GM06990 (cell line): ENCODE data around the gene ZSWIM8.

Source experiments
- DNase-seq: peaks from one replicate; pipeline ENCODE4 v3.0.0-alpha.2; 2011; ENCODE audit not compliant: insufficient read length; ENCODE audit errors: extremely low read depth
- H3K27me3 ChIP-seq: replicated peaks from 2 replicates; pipeline ENCODE4 v1.6.0; 2011; ENCODE audit warnings: low read length; ENCODE audit not compliant: control insufficient read depth, insufficient read depth
- H3K36me3 ChIP-seq: 2 replicates; pipeline ENCODE4 v1.5.1; 2011; ENCODE audit warnings: low read length; ENCODE audit not compliant: control insufficient read depth, insufficient read depth
- H3K4me3 ChIP-seq: replicated peaks from 2 replicates; pipeline ENCODE4 v1.5.1; 2011; ENCODE audit warnings: low read depth, mild to moderate bottlenecking, control low read depth, low read length
- CTCF ChIP-seq: IDR thresholded peaks from 2 replicates; pipeline ENCODE4 v1.5.1; 2011; ENCODE audit warnings: low read length, control low read depth, mild to moderate bottlenecking, inconsistent platforms; ENCODE audit not compliant: insufficient read depth, poor library complexity, severe bottlenecking

Gene ZSWIM8

GRCh38 chr10:73841526-73842285, 56.3 kb downstream of the ZSWIM8 start:
- no peak for TF ChIP-seq CTCF
- DNase-seq, result no peak
- Histone ChIP-seq H3K4me3 (no peak overlapping the region), H3K27me3 (no peaks in the 10 kb centered on the region), H3K36me3 (peaks cover 8% of the 10 kb centered on the region)

- no peak for TF ChIP-seq CTCF
- H3K27me3 ChIP-seq, result no peaks in the 10 kb centered on the region
- no peak for DNase-seq
- H3K36me3 ChIP-seq, result peaks cover 8% of the 10 kb centered on the region
- no peak overlapping the region for H3K4me3 ChIP-seq
These were observed 56.9 kb downstream of the ZSWIM8 start for GRCh38 chr10:73842349-73842748.

- no peak for DNase-seq
- Histone ChIP-seq H3K36me3 (peaks cover 8% of the 10 kb centered on the region), H3K27me3 (no peaks in the 10 kb centered on the region), H3K4me3 (no peak overlapping the region)
- TF ChIP-seq CTCF, result no peak
These were observed 57.9 kb downstream of the ZSWIM8 start for GRCh38 chr10:73843261-73843660.

GRCh38 chr10:73847031-73847430, 61.6 kb downstream of the ZSWIM8 start:
- Histone ChIP-seq H3K27me3 (no peaks in the 10 kb centered on the region), H3K36me3 (peaks cover 9% of the 10 kb centered on the region), H3K4me3 (no peak overlapping the region)
- DNase-seq, result no peak
- no peak for TF ChIP-seq CTCF

- TF ChIP-seq CTCF, result peak; percentile 98
- peaks cover 9% of the 10 kb centered on the region for H3K36me3 ChIP-seq
These were observed 63.5 kb downstream of the ZSWIM8 start for GRCh38 chr10:73848821-73849489.

More at GRCh38 chr10:73848821-73849489, 63.5 kb downstream of the ZSWIM8 start:
- peak; percentile 72 for DNase-seq
- Histone ChIP-seq H3K27me3 (no peaks in the 10 kb centered on the region), H3K4me3 (no peak overlapping the region)
